ENCODE data around the gene QSOX1. TPM values are rescaled to one million over a fixed set of nuclear protein-coding genes. Genes with fewer than 3 reads are reported as not detected.

The QSOX1 gene
- total RNA-seq, 1 donor = 128 TPM

DNA sequence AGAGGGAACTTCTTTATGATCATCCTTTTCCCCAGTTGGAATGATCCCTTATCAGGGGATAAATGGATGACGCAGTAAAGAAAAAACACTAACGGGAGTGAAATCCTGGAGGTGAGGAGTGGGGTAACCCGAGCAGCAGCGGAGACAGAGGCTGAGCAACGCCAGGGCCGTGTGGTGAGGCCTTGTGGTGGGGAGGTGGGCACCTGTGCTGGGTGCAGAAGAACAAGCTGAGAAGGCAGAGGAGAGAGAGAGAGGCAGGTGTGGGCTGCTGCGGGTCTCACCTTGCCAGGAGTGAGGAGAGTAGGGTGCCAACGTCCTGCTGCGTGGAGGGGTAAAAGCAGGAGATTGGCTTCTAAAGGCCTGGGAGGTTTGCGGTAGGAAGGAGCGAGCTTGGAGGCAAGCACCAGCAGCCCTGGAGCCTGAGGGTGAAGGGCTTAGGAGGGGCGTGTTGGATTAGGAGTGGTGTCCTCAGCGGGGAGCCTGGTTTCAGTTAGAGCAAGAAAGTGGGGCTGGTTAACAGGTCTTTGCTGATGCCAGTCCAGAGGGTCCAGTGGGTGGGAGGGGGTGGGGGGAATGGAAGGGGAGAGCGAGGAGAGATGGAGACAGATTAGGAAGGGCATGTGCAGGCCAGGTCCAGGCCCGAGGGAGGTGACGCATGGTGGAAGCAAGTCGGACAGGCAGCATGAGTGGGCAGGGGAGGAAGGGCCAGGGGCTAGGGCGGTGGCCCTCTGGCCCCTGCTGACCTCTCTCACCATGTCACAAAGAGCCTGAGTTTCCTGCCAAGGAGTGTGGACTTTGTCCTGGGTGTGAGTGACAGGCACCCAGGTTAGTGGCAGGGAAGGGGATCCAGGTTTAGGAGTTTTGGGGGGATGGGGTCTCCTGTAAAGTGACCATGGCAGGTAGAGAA lies 38.7 kb downstream of the QSOX1 start:
- TF ChIP-seq, protein P1, sequence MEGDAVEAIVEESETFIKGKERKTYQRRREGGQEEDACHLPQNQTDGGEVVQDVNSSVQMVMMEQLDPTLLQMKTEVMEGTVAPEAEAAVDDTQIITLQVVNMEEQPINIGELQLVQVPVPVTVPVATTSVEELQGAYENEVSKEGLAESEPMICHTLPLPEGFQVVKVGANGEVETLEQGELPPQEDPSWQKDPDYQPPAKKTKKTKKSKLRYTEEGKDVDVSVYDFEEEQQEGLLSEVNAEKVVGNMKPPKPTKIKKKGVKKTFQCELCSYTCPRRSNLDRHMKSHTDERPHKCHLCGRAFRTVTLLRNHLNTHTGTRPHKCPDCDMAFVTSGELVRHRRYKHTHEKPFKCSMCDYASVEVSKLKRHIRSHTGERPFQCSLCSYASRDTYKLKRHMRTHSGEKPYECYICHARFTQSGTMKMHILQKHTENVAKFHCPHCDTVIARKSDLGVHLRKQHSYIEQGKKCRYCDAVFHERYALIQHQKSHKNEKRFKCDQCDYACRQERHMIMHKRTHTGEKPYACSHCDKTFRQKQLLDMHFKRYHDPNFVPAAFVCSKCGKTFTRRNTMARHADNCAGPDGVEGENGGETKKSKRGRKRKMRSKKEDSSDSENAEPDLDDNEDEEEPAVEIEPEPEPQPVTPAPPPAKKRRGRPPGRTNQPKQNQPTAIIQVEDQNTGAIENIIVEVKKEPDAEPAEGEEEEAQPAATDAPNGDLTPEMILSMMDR (IDR thresholded peaks at IDR 0.05; ENCODE audit: insufficient read depth, low read depth, low read length) = no peak
- no peak overlapping the region for H3K4me3 ChIP-seq (ENCODE audit: low read depth, low read length)
- no peak for DNase-seq (ENCODE audit: low read depth)

DNA sequence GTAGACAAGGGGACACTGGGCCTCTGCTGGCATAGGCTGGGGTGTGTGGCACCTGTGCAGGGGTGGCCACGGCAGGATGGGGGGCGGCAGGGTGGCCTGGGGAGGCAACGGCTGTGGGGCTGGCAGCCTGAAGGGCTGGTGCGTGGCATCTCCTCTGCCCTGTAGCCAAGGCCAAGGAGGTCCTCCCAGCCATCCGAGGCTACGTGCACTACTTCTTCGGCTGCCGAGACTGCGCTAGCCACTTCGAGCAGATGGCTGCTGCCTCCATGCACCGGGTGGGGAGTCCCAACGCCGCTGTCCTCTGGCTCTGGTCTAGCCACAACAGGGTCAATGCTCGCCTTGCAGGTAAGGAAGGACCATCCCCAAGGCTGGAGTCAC lies 39.4 kb downstream of the QSOX1 start:
- DNase-seq (ENCODE audit: low read depth) = no peak
- no peak overlapping the region for H3K4me3 ChIP-seq (ENCODE audit: low read depth, low read length)
- TF ChIP-seq, protein P1 (IDR thresholded peaks at IDR 0.05; ENCODE audit: insufficient read depth, low read depth, low read length) = no peak

DNA sequence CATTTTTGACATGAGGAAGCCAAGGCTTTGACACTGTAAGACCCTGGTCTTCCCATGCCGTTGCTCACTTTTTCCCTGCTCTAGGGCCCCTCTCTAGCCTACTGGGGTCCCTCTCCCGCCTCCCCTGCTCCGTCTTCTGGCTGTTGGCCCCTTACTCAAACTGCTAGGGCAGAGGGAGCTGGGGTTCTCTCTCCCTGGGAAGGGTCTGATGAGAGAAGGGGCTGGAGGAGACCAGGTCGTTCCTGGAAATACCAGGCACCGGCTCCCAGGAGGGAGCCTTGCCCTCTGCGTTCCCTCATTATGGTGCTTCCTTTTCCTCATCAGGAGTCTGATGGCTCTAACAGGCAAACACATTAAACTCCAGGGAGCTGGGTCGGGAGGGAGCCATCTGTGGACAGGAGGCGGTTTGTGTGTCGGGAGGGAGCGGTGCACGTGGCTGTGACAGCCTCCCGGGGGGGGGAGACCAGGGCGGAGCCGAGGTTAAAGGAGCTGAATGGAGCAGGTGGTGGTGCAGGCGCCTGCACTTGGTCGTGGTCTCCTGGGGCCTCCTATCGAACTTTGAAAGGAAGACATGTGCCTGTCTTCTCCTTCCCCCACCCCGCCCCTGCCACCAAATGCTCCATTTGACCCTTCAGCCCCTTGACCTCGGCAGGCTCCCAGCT lies 40.0 kb downstream of the QSOX1 start:
- no peak for DNase-seq (ENCODE audit: low read depth)
- no peak overlapping the region for H3K4me3 ChIP-seq (ENCODE audit: low read depth, low read length)
- TF ChIP-seq, protein P1 (IDR thresholded peaks at IDR 0.05; ENCODE audit: insufficient read depth, low read depth, low read length) = no peak

DNA sequence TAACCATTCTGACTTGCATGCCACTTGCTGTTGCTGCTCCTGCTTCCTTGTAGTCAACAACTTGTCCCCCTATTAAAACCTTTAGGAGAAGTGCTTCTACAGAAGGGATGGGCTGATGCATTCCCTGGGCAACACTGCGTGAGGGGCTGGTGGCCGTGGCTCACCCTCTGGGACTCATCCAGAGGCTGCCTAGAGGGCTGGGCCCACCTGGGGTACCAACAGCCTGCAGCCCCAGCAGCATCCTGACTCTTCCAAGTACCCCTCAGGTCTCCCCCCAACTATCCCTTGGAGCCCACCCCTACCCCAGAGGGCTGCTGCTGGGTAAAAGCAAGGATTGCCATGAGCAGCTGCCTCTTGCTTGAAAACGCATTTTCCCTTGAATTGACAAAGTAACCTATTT lies 40.7 kb downstream of the QSOX1 start:
- TF ChIP-seq, protein P1 (IDR thresholded peaks at IDR 0.05; ENCODE audit: insufficient read depth, low read depth, low read length) = no peak
- H3K4me3 ChIP-seq (ENCODE audit: low read depth, low read length) = no peak overlapping the region
- DNase-seq (ENCODE audit: low read depth) = no peak

DNA sequence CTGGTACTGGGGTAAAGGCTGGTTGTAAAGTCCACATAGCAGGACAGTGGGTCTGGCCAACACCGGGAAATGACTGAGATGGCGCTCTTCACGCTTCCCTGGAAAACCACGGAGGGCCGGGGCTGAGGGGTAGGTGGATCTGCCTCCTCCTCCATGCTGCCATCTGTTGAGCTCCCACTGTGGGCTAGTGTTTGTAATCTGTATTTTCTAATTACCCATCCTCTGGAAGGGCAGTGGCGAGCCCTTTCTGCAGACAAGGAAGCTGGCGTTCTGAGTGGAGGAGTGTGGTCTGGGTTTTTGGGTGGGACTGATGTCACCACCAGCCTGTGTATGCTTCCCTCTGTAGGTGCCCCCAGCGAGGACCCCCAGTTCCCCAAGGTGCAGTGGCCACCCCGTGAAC lies 41.2 kb downstream of the QSOX1 start:
- no peak overlapping the region for H3K4me3 ChIP-seq (ENCODE audit: low read depth, low read length)
- TF ChIP-seq, protein P1 (IDR thresholded peaks at IDR 0.05; ENCODE audit: insufficient read depth, low read depth, low read length) = no peak
- DNase-seq (ENCODE audit: low read depth) = no peak

DNA sequence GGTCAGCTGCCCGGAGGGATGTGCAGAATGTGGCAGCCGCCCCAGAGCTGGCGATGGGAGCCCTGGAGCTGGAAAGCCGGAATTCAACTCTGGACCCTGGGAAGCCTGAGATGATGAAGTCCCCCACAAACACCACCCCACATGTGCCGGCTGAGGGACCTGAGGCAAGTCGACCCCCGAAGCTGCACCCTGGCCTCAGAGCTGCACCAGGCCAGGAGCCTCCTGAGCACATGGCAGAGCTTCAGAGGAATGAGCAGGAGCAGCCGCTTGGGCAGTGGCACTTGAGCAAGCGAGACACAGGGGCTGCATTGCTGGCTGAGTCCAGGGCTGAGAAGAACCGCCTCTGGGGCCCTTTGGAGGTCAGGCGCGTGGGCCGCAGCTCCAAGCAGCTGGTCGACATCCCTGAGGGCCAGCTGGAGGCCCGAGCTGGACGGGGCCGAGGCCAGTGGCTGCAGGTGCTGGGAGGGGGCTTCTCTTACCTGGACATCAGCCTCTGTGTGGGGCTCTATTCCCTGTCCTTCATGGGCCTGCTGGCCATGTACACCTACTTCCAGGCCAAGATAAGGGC lies 41.9 kb downstream of the QSOX1 start:
- TF ChIP-seq, protein P1 (IDR thresholded peaks at IDR 0.05; ENCODE audit: insufficient read depth, low read depth, low read length) = no peak
- no peak overlapping the region for H3K4me3 ChIP-seq (ENCODE audit: low read depth, low read length)
- no peak for DNase-seq (ENCODE audit: low read depth)

Data from fibroblast of villous mesenchyme (primary cell).